HG03469 (cell line): Measurements from ENCODE around the gene CDC42EP3.
A peak's percentile ranks its signal among the peaks of the same experiment; 100 is the strongest.

Experiments
- ATAC-seq: cut with Tn5 transposase; IDR thresholded peaks from one replicate; pipeline ENCODE4 v1.9.1; 2021; ENCODE audit warnings: mild to moderate bottlenecking, moderate library complexity, moderate number of reproducible peaks; ENCODE audit not compliant: unreplicated experiment

CDC42EP3 gene

DNA sequence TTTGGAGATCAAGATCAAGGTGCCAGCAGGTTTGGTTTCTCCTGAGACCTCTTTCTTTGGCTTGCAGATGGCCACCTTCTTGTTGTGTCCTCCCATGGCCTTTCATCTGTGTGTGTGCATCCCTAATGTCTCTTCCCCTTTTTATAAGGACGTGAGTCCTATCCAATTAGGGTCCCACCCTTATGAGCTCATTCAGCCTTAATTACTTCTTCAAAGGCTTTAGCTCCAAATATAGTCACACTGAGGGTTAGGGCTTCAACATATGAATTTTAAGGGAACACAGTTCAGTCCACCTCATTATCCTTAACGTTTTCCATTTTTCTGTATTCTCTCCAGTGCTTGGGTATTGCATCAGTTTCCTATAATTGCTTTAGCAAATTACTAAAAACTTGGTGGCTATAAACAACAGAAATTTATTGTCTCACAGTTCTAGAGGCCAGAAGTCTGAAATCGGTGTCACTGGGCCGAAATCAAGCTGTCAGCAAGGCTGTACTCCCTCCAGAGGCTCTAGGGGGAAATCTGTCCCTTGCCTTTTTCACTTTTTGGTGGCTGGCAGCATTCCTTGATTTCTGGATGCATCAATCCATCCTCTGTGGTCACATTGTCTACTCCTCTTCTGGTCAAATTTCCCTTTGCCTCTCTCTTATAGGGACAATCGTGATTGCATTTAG lies 34.1 kb downstream of the CDC42EP3 start:
- ATAC-seq = no peak

DNA sequence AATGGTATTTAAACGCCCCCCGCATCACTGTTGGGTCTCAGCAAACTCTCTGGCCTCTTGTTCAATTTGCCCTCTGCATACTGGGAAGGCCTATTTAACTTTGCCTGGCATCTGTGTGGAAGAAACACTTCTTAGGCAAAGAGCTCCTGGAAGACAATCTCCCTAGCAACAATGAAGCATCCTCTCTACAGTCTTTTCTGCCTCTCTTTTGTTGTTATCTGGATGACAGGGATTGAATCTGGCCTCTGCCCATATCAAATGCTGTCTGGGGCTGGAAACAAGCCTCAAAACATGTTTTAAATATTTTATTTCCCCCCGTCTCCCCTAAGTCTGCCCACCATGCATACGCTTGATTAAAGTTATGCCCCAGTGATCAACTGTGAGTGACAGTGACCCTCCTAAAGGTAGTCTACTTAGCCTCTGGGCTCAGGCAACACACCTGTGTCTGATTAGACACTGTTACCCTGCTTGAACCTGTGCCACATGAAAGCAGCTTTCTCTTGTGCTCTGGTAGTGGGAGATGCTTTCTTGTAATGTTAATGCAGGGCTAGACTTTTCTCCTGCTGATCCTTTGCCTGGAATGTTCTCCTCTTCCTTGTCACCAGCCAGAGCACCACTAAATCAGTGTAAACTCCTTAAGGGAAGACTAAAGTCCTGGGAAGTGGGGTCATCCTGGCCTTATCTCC lies 34.9 kb downstream of the CDC42EP3 start:
- ATAC-seq = no peak

DNA sequence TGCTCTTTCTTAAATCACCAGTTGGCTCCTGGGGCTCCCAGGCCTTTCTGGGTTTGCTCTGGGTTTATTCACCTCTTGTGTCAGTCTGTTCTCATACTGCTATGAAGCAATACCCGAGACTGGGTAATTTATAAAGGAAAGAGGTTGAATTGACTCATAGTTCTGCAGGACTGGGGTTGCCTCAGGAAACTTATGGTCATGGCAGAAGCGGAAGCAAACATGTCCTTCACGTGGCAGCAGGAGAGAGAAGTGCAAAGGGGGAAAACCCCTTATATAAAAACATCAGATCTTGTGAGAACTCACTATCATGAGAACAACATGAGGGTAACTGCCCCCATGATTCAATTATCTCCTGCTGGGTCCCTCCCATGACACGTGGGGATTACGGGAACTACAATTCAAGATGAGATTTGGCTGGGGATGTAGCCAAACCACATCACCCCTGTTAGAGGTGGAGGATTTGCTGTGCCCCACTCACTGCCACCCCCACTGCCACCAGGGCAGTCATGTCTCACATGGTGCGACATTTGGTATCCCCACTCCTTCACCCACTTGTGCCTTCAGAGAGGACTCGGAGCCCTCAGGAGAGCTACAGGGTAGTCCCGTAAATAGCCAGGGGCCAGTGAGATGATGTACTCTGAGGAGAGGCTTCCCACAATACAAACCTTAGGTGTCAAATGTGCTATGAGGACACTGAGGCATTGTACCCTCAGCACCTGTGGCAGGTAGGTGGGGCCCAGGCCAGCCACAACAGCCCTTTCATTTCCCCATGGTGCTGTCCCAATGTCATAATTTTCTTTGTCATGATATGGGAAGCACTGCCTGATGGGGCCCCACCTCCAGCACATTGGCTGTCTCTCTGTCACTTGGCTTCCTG lies 35.7 kb downstream of the CDC42EP3 start:
- peak; percentile 56 for ATAC-seq

GRCh38 chr2:37634914-37635503 lies 36.4 kb downstream of the CDC42EP3 start:
- no peak for ATAC-seq

- ATAC-seq = no peak
Measured at GRCh38 chr2:37633845-37634244, 37.6 kb downstream of the CDC42EP3 start.

DNA sequence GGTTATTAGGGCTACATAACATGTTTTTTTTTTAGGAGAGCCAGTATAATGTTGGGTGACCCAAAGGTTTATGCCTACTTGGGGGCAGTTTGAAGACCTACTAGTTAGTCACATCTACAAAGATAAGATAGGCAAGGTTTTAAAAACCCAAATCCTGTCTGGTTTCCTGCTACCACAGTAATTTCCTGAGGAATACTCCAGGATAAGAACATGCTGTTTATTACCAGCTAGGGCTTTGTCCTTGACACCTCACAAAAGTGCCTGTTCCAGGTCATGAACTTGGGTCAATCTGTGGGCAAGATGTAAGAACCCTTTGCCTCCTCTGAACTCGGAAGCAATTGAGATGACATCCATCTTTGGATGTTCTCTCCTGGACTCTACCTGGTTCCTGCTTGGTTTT lies 38.2 kb downstream of the CDC42EP3 start:
- ATAC-seq = no peak

GRCh38 chr2:37632310-37632709 lies 39.1 kb downstream of the CDC42EP3 start:
- no peak for ATAC-seq

- ATAC-seq = no peak
Measured at GRCh38 chr2:37631698-37632097, 39.7 kb downstream of the CDC42EP3 start.

DNA sequence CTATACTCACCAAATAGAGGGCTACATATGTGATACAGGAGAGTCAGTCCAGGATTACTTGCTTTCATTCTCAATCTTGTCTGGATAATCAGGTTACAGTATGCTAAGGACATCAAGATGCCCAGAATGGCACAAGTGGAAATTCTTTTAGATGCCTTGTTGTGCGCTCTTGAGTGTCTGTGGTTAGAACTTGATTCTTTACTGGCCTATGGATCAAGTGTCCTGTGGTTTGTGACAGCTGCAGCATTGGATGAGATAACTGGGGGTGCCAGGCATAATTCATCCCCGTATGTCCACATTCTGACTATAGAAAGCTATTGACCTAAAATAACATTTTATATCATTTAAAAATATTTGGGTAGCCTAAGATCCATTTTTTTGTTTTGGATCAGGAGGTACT lies 40.1 kb downstream of the CDC42EP3 start:
- ATAC-seq = no peak

GRCh38 chr2:37630776-37631175 lies 40.7 kb downstream of the CDC42EP3 start:
- ATAC-seq = no peak

GRCh38 chr2:37630301-37630700 lies 41.1 kb downstream of the CDC42EP3 start:
- ATAC-seq = no peak

GRCh38 chr2:37629529-37629928 lies 41.9 kb downstream of the CDC42EP3 start:
- no peak for ATAC-seq

- no peak for ATAC-seq
Measured at GRCh38 chr2:37627710-37628109, 43.7 kb downstream of the CDC42EP3 start.

DNA sequence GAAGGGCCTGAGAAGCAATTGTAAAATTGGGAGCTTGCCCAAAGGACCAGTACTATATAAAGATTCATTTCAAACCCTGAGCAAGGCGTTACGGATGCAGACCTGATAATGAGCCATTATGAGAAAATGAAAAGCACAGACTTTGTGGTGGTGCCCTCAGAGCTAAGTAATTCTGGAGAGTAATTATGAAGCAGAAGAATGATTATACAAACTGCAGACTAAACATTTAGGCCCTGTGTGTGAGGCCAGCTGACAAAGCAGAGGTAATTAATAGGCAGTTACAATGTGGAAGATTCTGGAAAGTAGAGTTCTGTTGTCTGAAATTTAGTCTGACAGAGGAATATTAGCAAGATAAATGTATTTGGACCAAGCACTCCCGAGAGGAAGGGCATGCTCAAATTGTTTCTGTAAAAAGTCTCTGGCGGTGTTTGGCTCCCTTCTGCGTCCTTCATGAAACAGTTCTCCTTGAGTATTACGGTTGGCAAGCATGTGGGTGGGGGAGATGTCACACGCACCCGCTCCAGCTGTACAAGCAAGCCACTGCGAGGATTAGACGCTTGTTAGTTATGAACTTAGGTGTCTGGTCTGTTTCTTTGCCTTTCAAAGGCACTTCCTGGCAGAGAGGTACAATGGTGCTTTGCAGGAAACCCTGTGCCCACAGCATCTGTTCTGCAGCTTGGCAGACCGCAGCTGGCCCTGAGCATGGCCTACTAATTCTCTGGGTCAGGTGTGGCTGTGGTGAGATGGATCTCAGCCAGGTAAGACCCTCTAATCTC lies 45.5 kb downstream of the CDC42EP3 start:
- ATAC-seq = peak; percentile 24

DNA sequence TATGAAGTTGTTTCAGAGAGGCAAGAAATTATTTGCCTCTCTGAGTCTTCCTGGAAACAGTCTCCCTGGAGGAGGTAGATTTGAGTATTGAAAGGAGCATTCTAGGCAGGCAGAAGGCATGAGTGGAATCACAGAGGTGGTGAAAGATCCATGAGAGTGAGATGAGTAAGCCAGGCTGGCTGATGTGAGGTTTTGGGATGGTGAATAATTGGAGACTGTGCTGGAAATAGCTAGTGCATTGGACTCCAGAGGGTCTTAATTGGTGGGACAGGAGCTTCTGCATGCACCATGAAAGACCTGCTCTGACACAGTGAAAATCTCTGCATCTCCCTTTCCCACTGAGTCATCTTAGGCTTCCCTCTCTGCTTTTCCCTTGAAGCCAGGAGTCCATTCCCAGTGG lies 46.3 kb downstream of the CDC42EP3 start:
- ATAC-seq = no peak

- peak; percentile 59 for ATAC-seq
Measured at GRCh38 chr2:37623971-37624900, 47.2 kb downstream of the CDC42EP3 start.

DNA sequence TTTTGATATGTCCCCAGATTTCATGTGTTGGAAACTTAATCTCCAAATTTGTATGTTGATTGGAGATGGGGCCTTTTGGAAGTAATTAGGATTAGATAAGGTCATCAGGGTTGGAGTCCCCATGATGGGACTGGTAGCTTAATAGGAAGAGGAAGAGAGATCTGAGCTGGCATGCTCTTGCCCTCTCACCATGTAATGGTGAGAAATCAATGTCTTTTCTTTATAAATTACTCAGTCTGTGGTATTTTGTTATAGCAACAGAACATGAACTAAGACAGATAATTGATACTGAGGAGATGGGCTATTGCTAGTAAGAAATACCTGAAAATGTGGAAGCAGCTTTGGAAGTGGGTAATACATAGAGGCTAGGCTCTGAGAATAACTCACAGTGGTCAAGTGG lies 48.0 kb downstream of the CDC42EP3 start:
- no peak for ATAC-seq

DNA sequence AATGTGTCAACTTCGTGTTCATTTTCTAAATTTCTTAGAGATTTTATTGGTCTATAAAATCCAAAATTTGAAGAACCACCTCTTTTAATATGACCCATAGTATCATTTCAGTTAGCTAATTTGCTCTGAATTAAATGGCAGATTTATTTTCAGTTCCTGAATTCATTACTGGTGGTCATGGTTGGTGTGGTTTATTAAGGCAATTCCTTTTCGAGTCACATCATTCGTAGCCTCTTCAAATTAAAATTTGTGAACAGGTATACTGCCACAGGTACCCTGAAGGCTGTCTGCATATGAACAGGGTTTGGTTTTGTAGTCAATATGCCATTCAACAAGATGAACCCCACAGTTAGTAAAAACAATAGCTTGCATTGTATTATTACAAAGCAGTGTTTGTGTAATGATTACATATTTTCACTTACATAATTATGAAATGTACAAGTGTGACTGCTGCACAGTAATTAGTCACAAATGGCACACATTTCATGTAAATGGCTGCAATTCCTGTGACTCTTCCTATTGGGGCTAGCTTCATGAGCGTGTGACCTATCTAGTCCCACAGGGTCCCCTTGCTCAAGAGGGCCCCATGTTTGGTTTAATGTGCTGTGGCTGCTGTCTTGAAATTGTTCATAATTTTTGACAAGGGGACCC lies 48.9 kb downstream of the CDC42EP3 start:
- no peak for ATAC-seq

DNA sequence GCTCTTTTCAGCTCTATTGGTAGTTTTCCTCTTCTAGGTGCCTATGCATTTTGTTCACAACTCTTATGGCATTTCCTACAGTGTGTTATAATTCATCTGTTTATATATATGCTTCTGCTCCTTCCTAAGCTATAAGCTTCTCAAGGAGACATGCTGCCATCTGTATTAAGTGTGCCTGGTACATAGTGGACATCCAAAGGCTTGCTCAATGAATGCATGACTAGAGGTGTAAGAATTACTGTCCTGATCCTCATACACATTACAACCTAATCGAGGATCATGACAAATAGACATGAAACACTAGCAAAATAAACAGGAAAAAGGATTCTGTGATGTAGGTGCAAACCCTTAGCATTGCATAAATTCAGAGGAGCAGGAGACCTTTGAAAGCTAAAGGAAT lies 50.2 kb downstream of the CDC42EP3 start:
- ATAC-seq = no peak
